ENCODE measurements around the gene CCL7.

Gene CCL7

DNA sequence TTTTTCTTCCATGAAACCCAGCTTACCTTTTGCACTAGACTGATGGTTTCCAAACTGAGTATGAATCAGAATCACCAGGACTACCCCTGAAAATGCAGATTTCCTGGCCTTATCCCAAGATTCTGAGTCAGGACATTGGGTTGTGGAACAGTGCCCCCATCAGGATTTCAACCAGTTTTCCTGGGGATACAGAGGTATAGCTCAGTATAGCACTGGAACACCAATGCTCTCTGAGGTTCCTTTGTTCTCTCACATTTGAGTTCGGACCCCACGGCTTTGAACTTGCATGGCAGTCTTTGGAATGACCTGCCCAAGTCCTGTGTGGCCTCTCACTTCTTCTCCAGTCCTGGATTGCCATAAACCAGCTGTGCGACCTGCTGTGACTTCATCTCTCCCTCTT lies 36.4 kb downstream of the CCL7 start:
- Histone ChIP-seq H3K9me2 (ENCODE audit: low read depth, low read length) (no peaks in the 10 kb centered on the region), H4K20me1 (ENCODE audit: insufficient read depth, low read length) (no peaks in the 10 kb centered on the region), H3K36me3 (ENCODE audit: insufficient read depth, low read length) (no peaks in the 10 kb centered on the region), H3F3A (ENCODE audit: insufficient read depth, low read length) (no peaks in the 10 kb centered on the region), H3K27me3 (ENCODE audit: insufficient read depth, low read length) (no peaks in the 10 kb centered on the region), H3K4me1 (ENCODE audit: insufficient read depth, low read length, severe bottlenecking) (no peaks in the 10 kb centered on the region), H3K9ac (ENCODE audit: low read length) (no peak overlapping the region), H3K27ac (ENCODE audit: low read depth, low read length, poor library complexity, severe bottlenecking) (no peak overlapping the region), H3K4me3 (ENCODE audit: low read depth, low read length, poor library complexity, severe bottlenecking) (no peak overlapping the region), H3K9me3 (ENCODE audit: low read length) (no peaks in the 10 kb centered on the region), H2AFZ (ENCODE audit: low read length) (no peak overlapping the region), H3K79me2 (ENCODE audit: insufficient read depth, low read length) (no peaks in the 10 kb centered on the region), H3K4me2 (ENCODE audit: low read length) (no peak overlapping the region)
- TF ChIP-seq EZH2 (IDR thresholded peaks at IDR 0.05; ENCODE audit: borderline replicate concordance, low read length), result no peak
- TF ChIP-seq, protein P1, sequence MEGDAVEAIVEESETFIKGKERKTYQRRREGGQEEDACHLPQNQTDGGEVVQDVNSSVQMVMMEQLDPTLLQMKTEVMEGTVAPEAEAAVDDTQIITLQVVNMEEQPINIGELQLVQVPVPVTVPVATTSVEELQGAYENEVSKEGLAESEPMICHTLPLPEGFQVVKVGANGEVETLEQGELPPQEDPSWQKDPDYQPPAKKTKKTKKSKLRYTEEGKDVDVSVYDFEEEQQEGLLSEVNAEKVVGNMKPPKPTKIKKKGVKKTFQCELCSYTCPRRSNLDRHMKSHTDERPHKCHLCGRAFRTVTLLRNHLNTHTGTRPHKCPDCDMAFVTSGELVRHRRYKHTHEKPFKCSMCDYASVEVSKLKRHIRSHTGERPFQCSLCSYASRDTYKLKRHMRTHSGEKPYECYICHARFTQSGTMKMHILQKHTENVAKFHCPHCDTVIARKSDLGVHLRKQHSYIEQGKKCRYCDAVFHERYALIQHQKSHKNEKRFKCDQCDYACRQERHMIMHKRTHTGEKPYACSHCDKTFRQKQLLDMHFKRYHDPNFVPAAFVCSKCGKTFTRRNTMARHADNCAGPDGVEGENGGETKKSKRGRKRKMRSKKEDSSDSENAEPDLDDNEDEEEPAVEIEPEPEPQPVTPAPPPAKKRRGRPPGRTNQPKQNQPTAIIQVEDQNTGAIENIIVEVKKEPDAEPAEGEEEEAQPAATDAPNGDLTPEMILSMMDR (IDR thresholded peaks at IDR 0.05; ENCODE audit: low read length), result no peak

DNA sequence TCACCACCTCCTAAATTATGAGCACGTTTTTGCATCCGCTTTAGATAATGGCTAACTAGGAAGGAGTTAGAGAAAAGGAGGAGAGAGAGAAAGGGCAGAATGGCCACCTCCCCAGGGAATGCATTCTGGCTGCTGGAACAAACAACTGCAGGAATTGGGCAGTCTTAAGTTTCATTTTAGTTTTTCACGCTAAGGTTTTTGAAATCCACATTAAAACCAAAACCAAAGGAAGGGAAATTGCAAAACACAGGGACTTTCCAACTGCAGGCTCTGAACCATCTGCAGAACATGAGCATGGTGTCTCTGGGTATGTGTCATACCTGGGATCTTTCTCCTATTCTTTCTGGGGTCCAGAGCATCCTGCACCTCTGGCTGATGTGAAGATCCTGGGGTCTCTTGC lies 37.1 kb downstream of the CCL7 start:
- no peaks in the 10 kb centered on the region for H3K36me3 ChIP-seq (ENCODE audit: insufficient read depth, low read length)
- no peaks in the 10 kb centered on the region for H4K20me1 ChIP-seq (ENCODE audit: insufficient read depth, low read length)
- no peaks in the 10 kb centered on the region for H3K27me3 ChIP-seq (ENCODE audit: insufficient read depth, low read length)
- H3K9me2 ChIP-seq (ENCODE audit: low read depth, low read length), result no peaks in the 10 kb centered on the region
- H3K4me3 ChIP-seq (ENCODE audit: low read depth, low read length, poor library complexity, severe bottlenecking), result no peak overlapping the region
- H3K9me3 ChIP-seq (ENCODE audit: low read length), result no peaks in the 10 kb centered on the region
- H3K4me2 ChIP-seq (ENCODE audit: low read length), result no peak overlapping the region
- TF ChIP-seq EZH2 (IDR thresholded peaks at IDR 0.05; ENCODE audit: borderline replicate concordance, low read length), result no peak
- TF ChIP-seq, protein P1 (IDR thresholded peaks at IDR 0.05; ENCODE audit: low read length), result no peak
- H3K27ac ChIP-seq (ENCODE audit: low read depth, low read length, poor library complexity, severe bottlenecking), result no peak overlapping the region
- no peaks in the 10 kb centered on the region for H3K79me2 ChIP-seq (ENCODE audit: insufficient read depth, low read length)
- no peaks in the 10 kb centered on the region for H3K4me1 ChIP-seq (ENCODE audit: insufficient read depth, low read length, severe bottlenecking)
- H3K9ac ChIP-seq (ENCODE audit: low read length), result no peak overlapping the region
- H3F3A ChIP-seq (ENCODE audit: insufficient read depth, low read length), result no peaks in the 10 kb centered on the region
- no peak overlapping the region for H2AFZ ChIP-seq (ENCODE audit: low read length)

DNA sequence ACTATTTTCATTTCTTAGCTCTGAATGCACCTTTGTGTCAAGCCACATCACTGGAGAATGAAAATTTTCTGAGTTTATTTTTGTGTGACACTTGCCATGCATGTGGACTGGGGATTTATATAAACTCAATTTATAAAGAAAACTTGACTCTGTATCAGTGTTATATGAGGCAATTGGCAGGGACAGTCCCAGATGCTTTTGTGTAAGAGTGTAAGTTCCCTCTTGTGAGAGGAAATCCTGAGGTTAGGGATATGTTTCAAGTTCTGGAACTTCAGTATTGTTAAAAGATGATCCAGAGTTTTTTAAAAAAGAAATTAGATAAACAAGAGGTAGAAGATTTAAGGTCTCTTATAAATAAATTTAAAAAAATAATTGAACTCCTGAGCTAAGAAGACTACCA lies 38.4 kb downstream of the CCL7 start:
- Histone ChIP-seq H3K27me3 (ENCODE audit: insufficient read depth, low read length) (no peaks in the 10 kb centered on the region), H3K36me3 (ENCODE audit: insufficient read depth, low read length) (no peaks in the 10 kb centered on the region), H3K4me2 (ENCODE audit: low read length) (no peak overlapping the region), H3K9ac (ENCODE audit: low read length) (no peak overlapping the region), H3K27ac (ENCODE audit: low read depth, low read length, poor library complexity, severe bottlenecking) (no peak overlapping the region), H3K4me3 (ENCODE audit: low read depth, low read length, poor library complexity, severe bottlenecking) (no peak overlapping the region), H4K20me1 (ENCODE audit: insufficient read depth, low read length) (no peaks in the 10 kb centered on the region), H3K4me1 (ENCODE audit: insufficient read depth, low read length, severe bottlenecking) (no peaks in the 10 kb centered on the region), H3F3A (ENCODE audit: insufficient read depth, low read length) (no peaks in the 10 kb centered on the region), H3K9me3 (ENCODE audit: low read length) (no peaks in the 10 kb centered on the region), H2AFZ (ENCODE audit: low read length) (no peak overlapping the region), H3K9me2 (ENCODE audit: low read depth, low read length) (no peaks in the 10 kb centered on the region), H3K79me2 (ENCODE audit: insufficient read depth, low read length) (no peaks in the 10 kb centered on the region)
- TF ChIP-seq EZH2 (IDR thresholded peaks at IDR 0.05; ENCODE audit: borderline replicate concordance, low read length), result no peak
- TF ChIP-seq, protein P1 (IDR thresholded peaks at IDR 0.05; ENCODE audit: low read length), result no peak
